Activated T-cell treated with anti-CD3 and anti-CD28 coated beads, Interleukin-2, amount 50 U/mL, for 4 hours (primary cell): Measurements from ENCODE around the gene RTP2. TPM values are rescaled to one million over a fixed set of nuclear protein-coding genes. Genes with fewer than 3 reads are reported as not detected.
"Not testable (repeated sequence)": the region's sequence is repeated elsewhere in the genome, so short reads cannot be mapped to it uniquely, and the experiment has no call there.

Source experiments
- ATAC-seq, 2 donors: fragments of 200-7000 bp; cut with Tn5 transposase; one replicate each; pipeline ENCODE4 v1.10.0; 2021
- DNase-seq: peaks from one replicate; pipeline ENCODE4 v3.0.0-alpha.2; 2020
- H3K27me3 Mint-ChIP-seq: one replicate; pipeline ENCODE4 v1.8.0; 2021; ENCODE audit warnings: low read depth, mixed read lengths
- H3K36me3 Mint-ChIP-seq: one replicate; pipeline ENCODE4 v1.8.0; 2022; ENCODE audit warnings: mixed read lengths; ENCODE audit not compliant: insufficient read depth
- H3K4me1 Mint-ChIP-seq: one replicate; pipeline ENCODE4 v1.8.0; 2021; ENCODE audit warnings: low read depth, mixed read lengths
- H3K4me3 Mint-ChIP-seq: one replicate; pipeline ENCODE4 v1.8.0; 2021; ENCODE audit warnings: mild to moderate bottlenecking, moderate library complexity, mixed read lengths
- H3K9me3 Mint-ChIP-seq: one replicate; pipeline ENCODE4 v1.8.0; 2021; ENCODE audit warnings: mixed read lengths
- total RNA-seq, 3 donors: library from RNA; stranded (reverse); gene quantifications; one replicate each; pipeline ENCODE4 v1.2.1, GENCODE V29; 2021

Gene RTP2
- total RNA-seq, 3 donors from 2014 or later = not detected

DNA sequence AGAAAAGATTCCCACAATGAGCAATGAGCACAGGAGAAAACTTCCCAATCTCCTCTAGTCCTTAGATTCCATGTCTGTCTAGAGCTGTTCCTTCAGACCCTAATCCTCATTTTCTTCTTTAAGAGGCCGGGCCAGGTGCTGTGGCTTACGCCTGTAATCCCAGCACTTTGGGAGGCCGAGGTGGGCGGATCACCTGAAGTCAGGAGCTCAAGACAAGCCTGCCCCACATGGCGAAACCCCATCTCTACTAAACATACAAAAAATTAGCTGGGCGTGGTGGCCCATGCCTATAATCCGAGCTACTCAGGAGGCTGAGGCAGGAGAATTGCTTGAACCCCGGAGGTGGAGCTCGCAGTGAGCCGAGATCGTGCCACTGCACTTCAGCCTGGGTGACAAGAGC lies 20.6 kb downstream of the RTP2 start:
- peaks cover 35% of the 10 kb centered on the region for H3K27me3 Mint-ChIP-seq
- not testable (repeated sequence) for H3K4me1 Mint-ChIP-seq, ATAC-seq, DNase-seq, H3K4me3 Mint-ChIP-seq, H3K36me3 Mint-ChIP-seq
- H3K9me3 Mint-ChIP-seq = peaks cover 16% of the 10 kb centered on the region

DNA sequence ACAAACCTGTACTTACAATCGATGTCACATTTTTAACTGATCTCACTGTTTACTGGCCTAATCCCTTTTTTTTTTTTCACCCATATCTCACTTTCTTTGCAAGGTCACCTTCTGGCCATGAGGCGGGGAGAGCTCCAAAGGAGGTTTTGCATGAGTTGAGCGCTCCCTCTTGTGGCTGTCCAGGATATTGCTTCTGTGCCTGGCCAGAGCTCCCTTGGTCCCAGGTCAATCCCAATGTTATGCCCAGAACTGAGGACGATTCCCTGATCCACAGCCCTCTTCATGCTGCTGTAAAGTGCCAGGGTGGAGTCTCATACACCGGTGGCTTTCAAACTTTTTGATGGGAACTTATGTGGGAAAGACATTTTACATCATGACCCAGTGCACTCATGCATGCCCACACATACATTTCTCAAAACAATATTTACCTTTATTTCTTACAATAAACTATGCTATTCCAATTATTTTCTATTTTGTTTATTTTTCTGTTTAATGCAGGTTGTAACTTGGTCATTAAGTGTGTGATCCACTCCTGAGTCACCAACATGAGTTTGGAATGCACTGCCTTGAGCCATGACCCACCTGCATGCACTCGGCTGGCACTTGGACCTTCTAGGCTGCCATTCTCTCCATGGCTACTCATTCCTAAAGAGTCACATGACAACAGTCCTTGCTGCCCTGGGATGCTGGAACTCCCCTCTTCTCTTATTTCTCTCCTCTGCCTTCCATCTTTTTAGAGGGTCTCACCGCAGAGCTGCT lies 22.5 kb downstream of the RTP2 start:
- no peak overlapping the region for H3K4me3 Mint-ChIP-seq
- H3K27me3 Mint-ChIP-seq = peaks cover 42% of the 10 kb centered on the region
- peak; percentile 53 for DNase-seq
- ATAC-seq = peak in 1 of 2 donors; percentile 71
- peaks cover 4% of the 10 kb centered on the region for H3K4me1 Mint-ChIP-seq
- no peaks in the 10 kb centered on the region for H3K36me3 Mint-ChIP-seq
- H3K9me3 Mint-ChIP-seq = peaks cover 3% of the 10 kb centered on the region

GRCh38 chr3:187678726-187679268 lies 23.6 kb downstream of the RTP2 start:
- Mint-ChIP-seq H3K4me1 (no peaks in the 10 kb centered on the region), H3K27me3 (peaks cover 50% of the 10 kb centered on the region), H3K36me3 (no peaks in the 10 kb centered on the region), H3K9me3 (no peaks in the 10 kb centered on the region), H3K4me3 (no peak overlapping the region)
- DNase-seq = no peak
- ATAC-seq = peak; percentile 37 to 46

DNA sequence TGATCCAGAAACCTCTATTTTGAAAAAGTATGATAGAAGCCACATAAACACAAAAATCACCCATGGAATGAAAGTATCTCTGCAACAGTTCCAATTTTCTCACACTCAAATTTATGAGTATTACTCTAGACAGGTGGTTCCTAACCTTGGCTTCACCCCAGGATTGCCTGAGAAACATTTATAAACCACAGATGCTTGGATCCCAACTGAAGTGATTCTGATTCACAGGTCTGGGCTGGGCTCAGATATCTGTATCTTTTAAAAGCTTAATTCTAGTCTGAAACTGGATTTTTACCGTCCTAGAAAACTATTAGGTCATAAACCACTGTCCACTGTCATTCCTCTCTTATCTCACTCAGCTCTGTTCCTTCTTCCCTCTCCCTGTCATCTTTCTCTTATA lies 24.8 kb downstream of the RTP2 start:
- H3K36me3 Mint-ChIP-seq = no peaks in the 10 kb centered on the region
- H3K4me3 Mint-ChIP-seq = no peak overlapping the region
- ATAC-seq = no peak
- no peak for DNase-seq
- no peaks in the 10 kb centered on the region for H3K9me3 Mint-ChIP-seq
- no peaks in the 10 kb centered on the region for H3K4me1 Mint-ChIP-seq
- H3K27me3 Mint-ChIP-seq = peaks cover 48% of the 10 kb centered on the region

DNA sequence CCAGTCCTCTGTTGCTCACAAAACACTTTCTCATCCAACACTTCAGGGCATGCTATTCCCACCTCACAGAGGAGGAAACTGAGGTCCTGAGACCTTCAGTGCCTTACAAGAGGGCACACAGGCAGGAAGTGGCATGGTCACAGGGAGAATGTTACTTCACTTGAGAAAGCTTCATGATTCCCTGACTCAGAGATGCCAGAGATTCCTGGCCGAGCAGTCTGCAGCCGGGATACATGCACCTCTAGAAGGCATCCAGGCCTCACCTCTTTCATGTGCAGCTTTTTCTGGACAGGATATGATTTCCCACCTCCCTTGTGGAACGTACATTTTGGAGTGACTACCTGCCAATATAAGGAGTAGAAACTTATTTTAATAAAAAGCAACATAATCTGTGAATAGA lies 29.3 kb downstream of the RTP2 start:
- no peaks in the 10 kb centered on the region for H3K9me3 Mint-ChIP-seq
- no peaks in the 10 kb centered on the region for H3K4me1 Mint-ChIP-seq
- no peak overlapping the region for H3K4me3 Mint-ChIP-seq
- DNase-seq = no peak
- H3K36me3 Mint-ChIP-seq = no peaks in the 10 kb centered on the region
- peaks cover 58% of the 10 kb centered on the region for H3K27me3 Mint-ChIP-seq
- no peak for ATAC-seq

- Mint-ChIP-seq H3K9me3 (no peaks in the 10 kb centered on the region), H3K36me3 (no peaks in the 10 kb centered on the region), H3K27me3 (peaks cover 51% of the 10 kb centered on the region), H3K4me3 (no peak within 1 kb of the TSS), H3K4me1 (no peaks in the 10 kb centered on the region)
- ATAC-seq (no peak), DNase-seq (no peak)
Observed at GRCh38 chr3:187669675-187670504, 32.5 kb downstream of the RTP2 start, which contains the start of gene SST. Gene SST (minus strand): TSS chr3:187670394. CDS start chr3:187670291, 103 bp downstream.

- Mint-ChIP-seq H3K36me3 (no peaks in the 10 kb centered on the region), H3K9me3 (no peaks in the 10 kb centered on the region), H3K27me3 (peaks cover 46% of the 10 kb centered on the region), H3K4me1 (no peaks in the 10 kb centered on the region), H3K4me3 (no peak overlapping the region)
- ATAC-seq (no peak), DNase-seq (no peak)
Observed at GRCh38 chr3:187667526-187667925, 34.8 kb downstream of the RTP2 start.

DNA sequence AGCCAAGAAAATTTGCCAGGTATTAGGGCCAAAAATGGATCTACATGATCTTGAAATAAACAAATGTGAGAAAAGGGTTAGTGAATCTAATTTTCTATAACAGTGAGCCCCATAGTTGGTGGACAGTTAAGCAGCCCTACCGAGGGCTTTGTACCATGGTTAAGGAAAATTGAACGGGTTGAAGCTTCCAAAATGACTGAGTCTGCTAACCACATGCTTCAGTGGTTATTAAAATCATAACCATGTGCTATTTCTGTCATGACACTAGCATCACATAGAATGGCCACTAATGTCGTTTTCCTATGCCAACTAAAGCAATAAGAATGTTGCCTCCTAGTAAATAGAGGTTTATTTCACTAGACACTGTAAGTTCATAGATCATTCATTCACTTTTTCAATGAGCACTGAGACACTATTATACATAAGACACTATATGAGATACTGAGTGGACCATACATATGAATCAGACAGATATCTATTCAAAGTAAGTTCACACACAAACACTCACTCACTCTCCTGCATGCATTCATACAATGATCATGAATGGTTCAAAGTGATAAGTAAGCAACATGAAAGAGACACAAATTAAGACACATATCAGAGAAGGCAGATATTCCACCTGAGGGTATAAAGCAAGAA lies 36.5 kb downstream of the RTP2 start:
- Mint-ChIP-seq H3K36me3 (no peaks in the 10 kb centered on the region), H3K9me3 (no peaks in the 10 kb centered on the region), H3K27me3 (peaks cover 43% of the 10 kb centered on the region), H3K4me3 (no peak overlapping the region), H3K4me1 (no peaks in the 10 kb centered on the region)
- DNase-seq (no peak), ATAC-seq (peak in 1 of 2 donors; percentile 7)

GRCh38 chr3:187665010-187665409 lies 37.3 kb downstream of the RTP2 start:
- H3K4me3 Mint-ChIP-seq = no peak overlapping the region
- no peaks in the 10 kb centered on the region for H3K9me3 Mint-ChIP-seq
- peaks cover 39% of the 10 kb centered on the region for H3K27me3 Mint-ChIP-seq
- no peak for DNase-seq
- peak; percentile 37 to 73 for ATAC-seq
- H3K36me3 Mint-ChIP-seq = no peaks in the 10 kb centered on the region
- H3K4me1 Mint-ChIP-seq = no peaks in the 10 kb centered on the region

GRCh38 chr3:187662848-187663409 lies 39.4 kb downstream of the RTP2 start:
- Mint-ChIP-seq H3K27me3 (peaks cover 22% of the 10 kb centered on the region), H3K9me3 (no peaks in the 10 kb centered on the region), H3K4me3 (no peak overlapping the region), H3K36me3 (no peaks in the 10 kb centered on the region), H3K4me1 (no peaks in the 10 kb centered on the region)
- ATAC-seq (no peak), DNase-seq (no peak)

GRCh38 chr3:187661267-187661666 lies 41.1 kb downstream of the RTP2 start:
- no peak for DNase-seq
- ATAC-seq = no peak
- H3K27me3 Mint-ChIP-seq = peaks cover 21% of the 10 kb centered on the region
- H3K4me3 Mint-ChIP-seq = no peak overlapping the region
- H3K9me3 Mint-ChIP-seq = no peaks in the 10 kb centered on the region
- H3K4me1 Mint-ChIP-seq = no peaks in the 10 kb centered on the region
- H3K36me3 Mint-ChIP-seq = no peaks in the 10 kb centered on the region

GRCh38 chr3:187651282-187651681 lies 51.1 kb downstream of the RTP2 start:
- Mint-ChIP-seq H3K36me3 (no peaks in the 10 kb centered on the region), H3K27me3 (peaks cover 35% of the 10 kb centered on the region), H3K4me3 (no peak overlapping the region), H3K4me1 (no peaks in the 10 kb centered on the region), H3K9me3 (no peaks in the 10 kb centered on the region)
- ATAC-seq (no peak), DNase-seq (no peak)
